Breast epithelium (tissue), 4 donors: Measurements from ENCODE around the gene ME3. TPM values are rescaled to one million over a fixed set of nuclear protein-coding genes. Genes with fewer than 3 reads are reported as not detected.
A peak's percentile ranks its signal among the peaks of the same experiment; 100 is the strongest.

Experiments used
- DNase-seq, 2 donors: peaks; one replicate each; pipeline ENCODE4 v3.0.0-alpha.2; 2019; ENCODE audit warnings: low spot score in 2 of 2
- H3K27ac ChIP-seq, 2 donors: fragments of 200-600 bp; sonication (generic) in 1 of 2; one replicate each; pipeline ENCODE4 v1.5.1; 2016 to 2019; ENCODE audit warnings: mild to moderate bottlenecking in 1 of 2
- H3K27me3 ChIP-seq, 2 donors: fragments of 200-600 bp; sonication (generic) in 1 of 2; one replicate each; pipeline versions ENCODE4 v1.5.1 to v1.6.0; 2017 to 2019; ENCODE audit warnings: control low read depth in 1 of 2, mild to moderate bottlenecking in 1 of 2
- H3K36me3 ChIP-seq: fragments of 200-600 bp; one replicate; pipeline ENCODE4 v1.5.1; 2019
- H3K4me1 ChIP-seq, 2 donors: fragments of 200-600 bp; sonication (generic); one replicate each; pipeline ENCODE4 v1.5.1; 2016 to 2019; ENCODE audit warnings: control low read depth in 1 of 2
- H3K4me3 ChIP-seq, 3 donors: fragments of 200-600 bp; sonication (generic); 1 replicate in 2 of 3; 2 replicates in 1 of 3; pipeline ENCODE4 v1.5.1; 2016 to 2019; ENCODE audit warnings: mild to moderate bottlenecking in 3 of 3, moderate library complexity in 2 of 3
- H3K9me3 ChIP-seq, 2 donors: fragments of 200-600 bp; sonication (generic) in 1 of 2; one replicate each; pipeline ENCODE4 v1.5.1; 2016 to 2019; ENCODE audit warnings: control low read depth in 1 of 2
- POLR2A ChIP-seq: fragments of 450-650 bp; IDR thresholded peaks from one replicate; pipeline ENCODE4 v1.6.1; 2016; ENCODE audit warnings: antibody characterized with exemption, mild to moderate bottlenecking, moderate library complexity
- POLR2AphosphoS5 ChIP-seq, 3 donors: sonication (generic); formaldehyde crosslinking; IDR thresholded peaks; one replicate each; pipeline ENCODE4 v1.6.1; 2017; ENCODE audit warnings: antibody characterized with exemption in 3 of 3
- intact Hi-C: fragments of 100-400 bp; cut with DNase I; formaldehyde crosslinking; loops from one replicate; pipeline ENCODE4 v1.15.1; 2023; ENCODE audit warnings: low total_unique reads
- total RNA-seq, 3 donors: library from RNA; depleted of rRNA; stranded (reverse); fragments of >200 nt; gene quantifications; one replicate each; pipeline ENCODE4 v1.1.0, GENCODE V29; 2016
- TF ChIP-seq, protein P1 (sequence below), 3 donors: fragments of 450-650 bp; IDR thresholded peaks; one replicate each; pipeline ENCODE4 v1.5.1; 2016 to 2017; ENCODE audit warnings: antibody characterized with exemption in 3 of 3, mild to moderate bottlenecking in 3 of 3, moderate library complexity in 3 of 3

ME3 gene
- total RNA-seq, 3 donors from 2014 or later, result 53.0 to 68.5 (median 56.3) TPM

GRCh38 chr11:86676010-86676409 is 3.6 kb upstream of the ME3 start:
- no peak for DNase-seq
- H3K4me3 ChIP-seq, result no peak overlapping the region
- no peaks in the 10 kb centered on the region for H3K4me1 ChIP-seq
- H3K27me3 ChIP-seq, result no peaks in the 10 kb centered on the region
- H3K9me3 ChIP-seq, result no peaks in the 10 kb centered on the region
- no peak overlapping the region for H3K27ac ChIP-seq
- intact Hi-C loops, result no loop called here
- no peaks in the 10 kb centered on the region for H3K36me3 ChIP-seq
- TF ChIP-seq POLR2AphosphoS5 (IDR thresholded peaks at IDR 0.05), result no peak
- no peak for TF ChIP-seq POLR2A
- TF ChIP-seq, protein P1, sequence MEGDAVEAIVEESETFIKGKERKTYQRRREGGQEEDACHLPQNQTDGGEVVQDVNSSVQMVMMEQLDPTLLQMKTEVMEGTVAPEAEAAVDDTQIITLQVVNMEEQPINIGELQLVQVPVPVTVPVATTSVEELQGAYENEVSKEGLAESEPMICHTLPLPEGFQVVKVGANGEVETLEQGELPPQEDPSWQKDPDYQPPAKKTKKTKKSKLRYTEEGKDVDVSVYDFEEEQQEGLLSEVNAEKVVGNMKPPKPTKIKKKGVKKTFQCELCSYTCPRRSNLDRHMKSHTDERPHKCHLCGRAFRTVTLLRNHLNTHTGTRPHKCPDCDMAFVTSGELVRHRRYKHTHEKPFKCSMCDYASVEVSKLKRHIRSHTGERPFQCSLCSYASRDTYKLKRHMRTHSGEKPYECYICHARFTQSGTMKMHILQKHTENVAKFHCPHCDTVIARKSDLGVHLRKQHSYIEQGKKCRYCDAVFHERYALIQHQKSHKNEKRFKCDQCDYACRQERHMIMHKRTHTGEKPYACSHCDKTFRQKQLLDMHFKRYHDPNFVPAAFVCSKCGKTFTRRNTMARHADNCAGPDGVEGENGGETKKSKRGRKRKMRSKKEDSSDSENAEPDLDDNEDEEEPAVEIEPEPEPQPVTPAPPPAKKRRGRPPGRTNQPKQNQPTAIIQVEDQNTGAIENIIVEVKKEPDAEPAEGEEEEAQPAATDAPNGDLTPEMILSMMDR (IDR thresholded peaks at IDR 0.05), result no peak

DNA sequence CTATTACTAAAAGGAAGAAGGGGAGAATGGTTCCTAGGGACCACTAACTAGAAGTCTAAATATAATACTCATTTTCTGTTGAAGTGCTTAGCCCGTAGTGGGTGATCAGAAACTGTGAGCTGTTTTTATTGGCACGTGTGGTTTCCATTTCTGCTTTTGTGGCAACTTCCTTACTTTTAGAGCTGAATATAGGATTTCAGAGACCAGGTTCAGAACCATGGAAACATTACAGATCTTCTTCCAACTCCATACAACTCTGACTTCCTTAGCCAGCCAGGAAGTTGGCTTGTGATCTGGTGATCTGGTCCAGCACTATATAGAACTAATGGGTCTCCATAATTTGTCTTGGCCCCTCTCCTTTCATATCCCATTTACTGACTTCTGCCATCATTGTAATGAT is 2.6 kb upstream of the ME3 start:
- peak overlapping the region in 1 of 2 donors; percentile 10 for H3K27ac ChIP-seq
- TF ChIP-seq, protein P1 (IDR thresholded peaks at IDR 0.05), result no peak
- TF ChIP-seq POLR2A (no peak), POLR2AphosphoS5 (IDR thresholded peaks at IDR 0.05) (no peak)
- no peaks in the 10 kb centered on the region for H3K27me3 ChIP-seq
- H3K4me1 ChIP-seq, result no peaks in the 10 kb centered on the region
- no peak overlapping the region for H3K4me3 ChIP-seq
- no peak for DNase-seq
- intact Hi-C loops, result no loop called here
- no peaks in the 10 kb centered on the region for H3K9me3 ChIP-seq
- H3K36me3 ChIP-seq, result no peaks in the 10 kb centered on the region

DNA sequence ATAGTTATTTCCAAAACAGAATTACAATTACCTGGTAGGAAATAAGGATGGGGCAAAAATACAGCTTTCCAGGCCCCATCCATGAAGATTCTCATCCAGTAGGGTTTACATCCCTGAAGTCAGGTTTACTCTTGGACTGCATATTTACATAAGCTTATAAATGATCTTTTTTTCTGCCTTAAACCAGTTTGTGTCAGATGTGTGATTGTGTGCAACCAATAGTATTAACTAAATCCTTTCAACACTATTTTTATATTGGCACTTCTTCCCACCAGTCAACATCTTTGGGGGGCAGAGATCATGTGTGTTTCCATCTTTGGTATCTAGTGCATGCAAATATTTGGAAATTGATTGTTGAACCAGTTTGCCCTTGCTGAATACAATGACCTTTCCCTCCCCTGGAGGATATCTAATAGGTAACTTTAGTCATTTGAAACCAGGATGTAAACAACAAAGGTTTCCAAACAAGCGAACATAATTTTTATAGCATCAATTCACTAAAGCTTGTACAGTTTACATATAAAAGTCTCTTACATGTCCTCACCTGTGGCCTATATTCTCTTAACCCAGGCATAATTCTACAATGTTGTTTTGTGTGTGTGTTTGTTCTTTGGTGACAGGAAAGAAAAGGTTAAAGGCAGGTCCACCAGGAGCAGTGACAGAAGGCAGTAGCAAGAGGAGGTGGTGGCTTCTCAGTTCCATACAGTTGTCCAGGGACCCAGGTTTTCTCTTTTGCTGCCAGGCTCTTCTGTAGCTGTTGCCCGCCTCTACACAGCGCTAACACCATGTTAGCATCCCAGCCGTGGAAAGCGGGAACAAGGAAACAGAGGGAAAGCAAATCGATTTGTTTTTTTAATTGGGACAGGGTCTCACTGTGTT is 1.7 kb upstream of the ME3 start:
- no peak overlapping the region for H3K4me3 ChIP-seq
- no peak for DNase-seq
- no peak for TF ChIP-seq POLR2A
- TF ChIP-seq POLR2AphosphoS5 (IDR thresholded peaks at IDR 0.05), result no peak
- TF ChIP-seq, protein P1 (IDR thresholded peaks at IDR 0.05), result no peak
- H3K9me3 ChIP-seq, result no peaks in the 10 kb centered on the region
- no peaks in the 10 kb centered on the region for H3K27me3 ChIP-seq
- peak overlapping the region in 1 of 2 donors; percentile 10 for H3K27ac ChIP-seq
- H3K4me1 ChIP-seq, result peaks cover 0 to 3% of the 10 kb centered on the region in 2 donors
- intact Hi-C loops, result no loop called here
- no peaks in the 10 kb centered on the region for H3K36me3 ChIP-seq

DNA sequence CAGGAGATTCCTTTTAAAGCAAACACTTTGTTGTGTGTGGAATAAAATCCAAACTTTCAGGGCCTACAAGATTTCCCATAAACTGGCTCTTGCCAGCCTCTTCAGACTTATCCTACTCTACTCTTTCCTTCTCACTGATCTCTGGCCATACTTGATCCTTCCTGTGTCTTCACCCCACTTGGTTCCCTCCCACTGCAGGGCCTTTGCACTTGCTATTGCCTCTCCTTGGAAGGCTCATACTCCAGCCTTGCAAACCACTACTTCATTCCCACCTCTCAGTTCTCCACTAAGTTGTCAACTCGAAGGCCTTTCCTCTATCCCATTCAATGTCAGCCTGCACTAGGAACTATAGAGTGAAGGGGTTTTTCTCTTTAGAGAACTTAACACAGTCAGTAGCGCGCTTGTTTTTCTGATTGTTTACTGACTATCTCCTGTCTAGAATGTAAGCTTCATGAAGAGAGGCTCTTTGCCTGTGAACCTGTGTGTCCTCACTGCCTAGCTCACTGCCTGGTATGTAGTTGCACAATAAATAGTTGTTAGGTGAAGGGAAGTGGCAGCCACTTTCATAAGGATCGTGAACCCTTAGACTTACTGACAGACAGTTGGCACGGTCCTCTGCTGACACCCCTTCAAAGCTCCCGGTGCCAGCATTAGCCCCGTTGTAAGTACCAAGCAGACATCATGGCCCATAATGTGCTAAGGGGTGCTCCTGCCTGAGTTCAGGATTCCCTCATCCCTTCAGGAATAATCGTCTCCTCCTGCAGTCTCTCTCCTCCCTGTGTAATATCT is 833 bp upstream of the ME3 start:
- DNase-seq, result no peak
- peaks cover 0 to 3% of the 10 kb centered on the region in 2 donors for H3K4me1 ChIP-seq

More for the DNA sequence above, 833 bp upstream of the ME3 start:
- H3K4me3 ChIP-seq, result peak overlapping the region in 1 of 3 donors; percentile 90
- intact Hi-C loops, result no loop called here
- no peaks in the 10 kb centered on the region for H3K36me3 ChIP-seq
- H3K27ac ChIP-seq, result peak overlapping the region; percentile 90 to 99
- H3K27me3 ChIP-seq, result no peaks in the 10 kb centered on the region
- TF ChIP-seq, protein P1 (IDR thresholded peaks at IDR 0.05), result no peak
- TF ChIP-seq POLR2A (no peak), POLR2AphosphoS5 (IDR thresholded peaks at IDR 0.05) (no peak)
- H3K9me3 ChIP-seq, result no peaks in the 10 kb centered on the region
